Endothelial cell of umbilical vein (primary cell): ENCODE measurements around the gene METTL5. TPM values are rescaled to one million over a fixed set of nuclear protein-coding genes. Genes with fewer than 3 reads are reported as not detected.
"Not testable (repeated sequence)": the region's sequence is repeated elsewhere in the genome, so short reads cannot be mapped to it uniquely, and the experiment has no call there.

ENCODE experiments used
- BruUV-seq: library from RNA; stranded (reverse); fragments of 400-500 nt; replicated peaks from 2 replicates; lab custom pipeline; 2021; lab: Mats Ljungman, UMichigan
- CTCF ChIA-PET: fragments of 300-600, 350-600 bp; sonication (Branson Sonifier 250); formaldehyde crosslinking; loops from one replicate; lab custom pipeline; 2021; ENCODE audit warnings: antibody characterized with exemption, inconsistent platforms; lab: Charles Lee
- POLR2A ChIA-PET: fragments of 300-600, 350-600 bp; sonication (Branson Sonifier 250); formaldehyde crosslinking; loops from one replicate; lab custom pipeline; 2021; ENCODE audit warnings: antibody characterized with exemption, inconsistent platforms; lab: Charles Lee
- DNase-seq: peaks from one replicate; pipeline ENCODE4 v3.0.0-alpha.2; 2011; ENCODE audit warnings: low read depth, low spot score
- FAIRE-seq: peaks from 2 replicates; lab custom pipeline; 2011; peaks lifted over from hg19 to GRCh38; lab: Jason Lieb, UNC
- H2AFZ ChIP-seq: 2 replicates; pipeline ENCODE4 v1.6.0; 2012; ENCODE audit warnings: low read depth, low read length, control low read depth, inconsistent platforms
- H3K27ac ChIP-seq: 2 replicates; pipeline ENCODE4 v1.5.1; 2011; ENCODE audit warnings: low read depth, mild to moderate bottlenecking, control low read depth, low read length, moderate library complexity; ENCODE audit not compliant: insufficient read depth
- H3K27me3 ChIP-seq, 2 experiments: 2 replicates each; pipeline versions ENCODE4 v1.6.0 to v1.6.1; 2011; ENCODE audit warnings: low read length in 2 of 2, mixed read lengths in 1 of 2; ENCODE audit not compliant: control insufficient read depth in 2 of 2, insufficient read depth in 2 of 2
- H3K36me3 ChIP-seq, 2 experiments: 2 replicates in 1 of 2; 3 replicates in 1 of 2; pipeline ENCODE4 v1.5.1; 2011; ENCODE audit warnings: low read length in 2 of 2, mild to moderate bottlenecking in 1 of 2, moderate library complexity in 1 of 2; ENCODE audit not compliant: control insufficient read depth in 2 of 2, insufficient read depth in 2 of 2; ENCODE audit errors: extremely low read depth in 1 of 2
- H3K4me1 ChIP-seq: 3 replicates; pipeline ENCODE4 v1.5.1; 2011; ENCODE audit warnings: mild to moderate bottlenecking, low read length; ENCODE audit not compliant: control insufficient read depth, insufficient read depth; ENCODE audit errors: extremely low read depth
- H3K4me2 ChIP-seq: 2 replicates; pipeline ENCODE4 v1.6.1; 2011; ENCODE audit warnings: low read length, control low read depth, mixed read lengths; ENCODE audit not compliant: insufficient read depth
- H3K4me3 ChIP-seq, 3 experiments: fragments of 200-600 bp in 1 of 3; sonication (generic), shearing (Covaris generic) in 1 of 3; replicated peaks in 1 of 3; 2 replicates each; pipeline ENCODE4 v1.5.1; 2011 to 2016; ENCODE audit warnings: control low read depth in 3 of 3, low read length in 3 of 3, mild to moderate bottlenecking in 2 of 3, inconsistent platforms in 1 of 3, low read depth in 1 of 3, moderate library complexity in 1 of 3; ENCODE audit not compliant: insufficient read depth in 1 of 3
- H3K79me2 ChIP-seq: 2 replicates; pipeline ENCODE4 v1.6.0; 2012; ENCODE audit warnings: low read length, inconsistent platforms; ENCODE audit not compliant: control insufficient read depth, insufficient read depth
- H3K9ac ChIP-seq: replicated peaks from 2 replicates; pipeline ENCODE3; 2011; ENCODE audit warnings: low read length, control low read depth; ENCODE audit not compliant: insufficient read depth; ENCODE audit errors: extremely low read depth
- H3K9me1 ChIP-seq: replicated peaks from 3 replicates; pipeline ENCODE4 v1.6.0; 2011; ENCODE audit warnings: mild to moderate bottlenecking, low read length; ENCODE audit not compliant: control insufficient read depth, insufficient read depth; ENCODE audit errors: extremely low read depth
- H3K9me3 ChIP-seq: replicated peaks from 2 replicates; pipeline ENCODE4 v1.5.1; 2012; ENCODE audit warnings: low read length, inconsistent platforms; ENCODE audit not compliant: control insufficient read depth, insufficient read depth
- H4K20me1 ChIP-seq: replicated peaks from 2 replicates; pipeline ENCODE3; 2011; ENCODE audit warnings: mild to moderate bottlenecking, low read length; ENCODE audit not compliant: control insufficient read depth, insufficient read depth; ENCODE audit errors: extremely low read depth
- CTCF ChIP-seq, 2 donors: IDR thresholded peaks; 1 replicate in 1 of 2; 2 replicates in 1 of 2; pipeline ENCODE4 v1.5.1; 2011; ENCODE audit warnings: low read length in 2 of 2, mild to moderate bottlenecking in 2 of 2, moderate library complexity in 2 of 2, control low read depth in 1 of 2, inconsistent platforms in 1 of 2, low read depth in 1 of 2; ENCODE audit not compliant: insufficient read depth in 1 of 2; ENCODE audit errors: extremely low read depth in 1 of 2
- EZH2 ChIP-seq: IDR thresholded peaks from 2 replicates; pipeline ENCODE4 v1.6.1; 2012; ENCODE audit warnings: borderline replicate concordance, low read depth, mild to moderate bottlenecking, moderate library complexity, low read length, inconsistent platforms; ENCODE audit not compliant: severe bottlenecking
- FOS ChIP-seq: IDR thresholded peaks from 2 replicates; pipeline ENCODE4 v1.6.1; 2011; ENCODE audit warnings: mild to moderate bottlenecking, low read length, moderate library complexity, borderline replicate concordance; ENCODE audit not compliant: insufficient read depth
- GATA2 ChIP-seq: IDR thresholded peaks from 2 replicates; pipeline ENCODE4 v1.7.0; 2011; ENCODE audit warnings: low read depth, mild to moderate bottlenecking, moderate library complexity, mixed read lengths, low read length; ENCODE audit not compliant: insufficient read length, insufficient read depth
- JUN ChIP-seq: IDR thresholded peaks from 2 replicates; pipeline ENCODE4 v1.6.1; 2011; ENCODE audit warnings: borderline replicate concordance, low read depth; ENCODE audit not compliant: insufficient read length, insufficient read depth
- MAX ChIP-seq: IDR thresholded peaks from 2 replicates; pipeline ENCODE4 v1.6.1; 2011; ENCODE audit not compliant: insufficient read depth, insufficient read length
- MYC ChIP-seq: IDR thresholded peaks from one replicate; pipeline ENCODE4 v1.6.1; 2011; ENCODE audit warnings: mild to moderate bottlenecking, low read depth, low read length
- POLR2A ChIP-seq: IDR thresholded peaks from 2 replicates; pipeline ENCODE4 v1.6.1; 2012; ENCODE audit warnings: low read depth, mild to moderate bottlenecking, control low read depth, low read length
- POLR2AphosphoS5 ChIP-seq: IDR thresholded peaks from 2 replicates; pipeline ENCODE4 v1.6.1; 2012; ENCODE audit warnings: low read depth, mild to moderate bottlenecking, control low read depth, low read length, moderate library complexity; ENCODE audit not compliant: insufficient read depth
- dilution Hi-C: fragments of 300-500 bp; cut with MboI; formaldehyde crosslinking; loops from one replicate; pipeline ENCODE4 v1.15.0; 2019; ENCODE audit warnings: low sequenced_read_pairs; ENCODE audit not compliant: extremely low pct_ligation_motif_present
- intact Hi-C: fragments of 100-400 bp; cut with micrococcal nuclease; formaldehyde crosslinking; loops from one replicate; pipeline ENCODE4 v1.10.0; 2022
- polyA plus RNA-seq, 4 experiments: library from polyadenylated mRNA; depleted of rRNA in 3 of 4; stranded (reverse) in 3 of 4; unstranded in 1 of 4; fragments of >200 nt; gene quantifications; 2 replicates each; pipeline versions ENCODE4 v1.2.1 to v1.2.3, GENCODE V29; 2011 to 2012; ENCODE audit warnings: missing spikeins in 1 of 4
- total RNA-seq: library from RNA; stranded (reverse); gene quantifications from 2 replicates; pipeline ENCODE4 v1.2.3, GENCODE V29; 2021

The METTL5 gene
- total and polyA plus RNA-seq, 2 donors (not counting 3 experiments of a cell fraction or from before 2014, with no cell fraction given) = 27.0 to 52.0 TPM

GRCh38 chr2:169867579-169867978, 42.9 kb upstream of the METTL5 start:
- intact Hi-C loops = no loop called here
- H3K9me3 ChIP-seq = no peaks in the 10 kb centered on the region
- H3K4me2 ChIP-seq = no peak overlapping the region
- ChIA-PET POLR2A (no interaction called here), CTCF (no interaction called here)
- H3K36me3 ChIP-seq = no peaks in the 10 kb centered on the region
- no peak overlapping the region for H3K27ac ChIP-seq
- no peaks in the 10 kb centered on the region for H4K20me1 ChIP-seq
- no peak overlapping the region for H2AFZ ChIP-seq
- DNase-seq (no peak), FAIRE-seq (no peak)
- H3K9me1 ChIP-seq = no peaks in the 10 kb centered on the region
- dilution Hi-C loops = no loop called here
- TF ChIP-seq GATA2 (no peak), EZH2 (no peak), JUN (no peak), POLR2AphosphoS5 (no peak), FOS (no peak), MYC (no peak), MAX (no peak), CTCF (IDR thresholded peaks at IDR 0.05; ENCODE audit: extremely low read depth in 1 of 2, insufficient read depth in 1 of 2, low read depth in 1 of 2, low read length in 2 of 2) (no peak), POLR2A (no peak)
- no peaks in the 10 kb centered on the region for H3K27me3 ChIP-seq
- BruUV-seq = no TSS peak
- H3K4me3 ChIP-seq = no peak overlapping the region
- H3K4me1 ChIP-seq = no peaks in the 10 kb centered on the region
- H3K9ac ChIP-seq = no peak overlapping the region
- H3K79me2 ChIP-seq = peaks cover 25% of the 10 kb centered on the region

GRCh38 chr2:169866230-169866629, 41.5 kb upstream of the METTL5 start:
- intact Hi-C loops, H3K4me1 ChIP-seq, H3K9ac ChIP-seq, POLR2A ChIA-PET, H4K20me1 ChIP-seq, H3K4me3 ChIP-seq, H3K4me2 ChIP-seq, H3K36me3 ChIP-seq, H3K9me1 ChIP-seq, H3K27me3 ChIP-seq, FAIRE-seq, BruUV-seq, DNase-seq, H3K9me3 ChIP-seq, H2AFZ ChIP-seq, dilution Hi-C loops, H3K27ac ChIP-seq: not testable (repeated sequence)
- H3K79me2 ChIP-seq = peaks cover 32% of the 10 kb centered on the region
- CTCF ChIA-PET = interaction anchor here (0.6 kb wide), 1 partner anchor 414 kb away, joined by 3 read pairs; no protein-coding TSS in a partner anchor
